DMS 273 treated with DMSO at 0.1 percent for 48 hours (cell line): Measurements from ENCODE around the gene PLCE1.
A peak's percentile ranks its signal among the peaks of the same experiment; 100 is the strongest.

Experiments
- DNase-seq: peaks from one replicate; lab custom pipeline; 2025; lab: John Stamatoyannopoulos, UW

PLCE1 gene

DNA sequence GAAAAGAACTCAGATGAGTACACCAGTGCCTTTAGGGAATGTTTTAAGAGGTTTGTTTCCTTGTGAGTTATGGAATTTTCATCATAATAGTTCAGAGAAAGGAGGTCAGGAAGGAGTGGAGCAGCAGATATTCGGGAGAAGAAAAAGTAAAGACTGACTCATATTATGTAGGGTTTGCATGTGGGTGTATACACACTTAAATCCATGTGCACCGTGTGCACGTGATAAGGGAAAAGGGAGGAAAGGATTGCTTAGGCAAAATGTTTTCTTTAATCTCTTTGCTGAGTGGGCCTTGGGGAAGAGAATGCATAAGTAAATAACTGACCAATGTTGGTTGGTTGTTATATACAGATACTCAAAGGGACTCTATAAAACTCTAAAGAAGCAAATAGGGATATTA is 30.2 kb downstream of the PLCE1 start:
- DNase-seq: no peak

GRCh38 chr10:94024407-94024806 is 30.7 kb downstream of the PLCE1 start:
- no peak for DNase-seq

DNA sequence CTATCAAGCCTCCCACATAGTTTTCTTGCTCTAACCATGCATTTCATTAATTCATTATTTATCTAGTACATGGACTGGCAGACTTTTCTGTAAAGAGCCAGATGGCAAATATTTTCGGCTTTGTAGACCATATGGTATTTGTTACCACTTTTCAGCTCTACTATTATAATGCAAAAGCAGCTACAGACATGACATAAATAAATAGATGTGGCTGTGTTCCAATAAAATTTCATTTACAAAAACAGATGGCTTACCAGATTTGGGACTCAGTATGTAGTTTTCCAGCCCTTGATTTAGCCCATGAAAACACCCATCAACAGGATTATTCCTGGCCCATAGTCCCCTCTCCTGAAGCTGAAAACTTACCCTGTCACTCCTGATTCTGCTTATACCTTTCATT is 32.1 kb downstream of the PLCE1 start:
- peak; percentile 91 for DNase-seq

GRCh38 chr10:94027197-94027596 is 33.5 kb downstream of the PLCE1 start:
- DNase-seq: no peak

DNA sequence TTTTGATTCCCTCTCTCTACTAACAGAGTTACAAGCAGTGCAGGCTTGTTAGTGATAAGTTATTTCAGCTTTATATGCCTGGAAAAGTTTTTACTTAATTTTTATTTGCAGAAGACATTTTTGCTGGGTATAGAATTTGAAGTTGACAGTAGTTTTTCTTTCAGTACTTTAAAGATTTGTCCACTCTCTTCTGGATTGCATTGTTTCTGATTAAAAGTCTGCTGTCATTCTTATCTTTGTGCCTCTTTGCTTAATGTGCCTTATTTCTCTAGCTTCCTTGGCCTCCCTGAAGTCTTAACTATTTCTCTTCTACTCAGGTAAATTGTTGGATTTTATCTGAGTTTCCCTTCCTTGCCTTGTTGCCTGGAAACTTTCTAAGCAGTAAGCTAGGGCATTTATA is 36.2 kb downstream of the PLCE1 start:
- no peak for DNase-seq

DNA sequence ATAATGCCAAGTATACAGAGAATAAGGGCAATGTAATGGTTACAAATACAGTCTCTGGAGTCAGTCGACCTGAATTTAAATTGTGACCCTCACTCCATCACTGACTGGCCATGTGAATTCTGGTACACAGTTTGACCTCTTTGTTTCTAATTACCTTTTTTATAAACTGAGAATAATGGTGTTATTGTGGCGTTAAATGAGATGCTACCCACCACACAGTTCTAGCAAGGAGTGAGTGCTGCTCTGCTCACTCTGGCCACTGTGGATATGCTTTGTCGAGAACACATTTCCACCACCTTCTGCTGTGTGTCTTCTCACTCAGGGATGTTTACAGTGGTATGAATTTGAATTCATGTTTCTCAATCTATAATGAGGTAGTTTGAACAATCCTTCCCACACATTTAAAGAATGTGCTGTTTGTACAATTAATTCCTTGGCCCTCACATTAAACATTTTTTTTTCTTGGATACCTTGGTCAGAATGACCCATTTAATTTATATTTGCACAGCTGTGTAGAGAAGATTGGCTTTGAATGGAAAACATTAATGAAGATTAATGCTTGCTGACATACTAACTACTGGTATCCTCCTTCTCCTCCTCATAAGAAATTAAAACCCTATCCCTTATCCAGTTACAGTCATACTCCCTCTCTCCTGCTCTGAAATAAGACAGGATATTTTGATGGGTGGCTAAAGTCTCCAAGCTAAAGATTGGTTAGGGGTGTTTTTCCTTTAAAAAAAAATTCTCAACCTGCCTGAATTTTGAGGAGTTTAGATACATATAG is 42.4 kb downstream of the PLCE1 start:
- DNase-seq: no peak

GRCh38 chr10:94036766-94037033 is 43.0 kb downstream of the PLCE1 start:
- no peak for DNase-seq

DNA sequence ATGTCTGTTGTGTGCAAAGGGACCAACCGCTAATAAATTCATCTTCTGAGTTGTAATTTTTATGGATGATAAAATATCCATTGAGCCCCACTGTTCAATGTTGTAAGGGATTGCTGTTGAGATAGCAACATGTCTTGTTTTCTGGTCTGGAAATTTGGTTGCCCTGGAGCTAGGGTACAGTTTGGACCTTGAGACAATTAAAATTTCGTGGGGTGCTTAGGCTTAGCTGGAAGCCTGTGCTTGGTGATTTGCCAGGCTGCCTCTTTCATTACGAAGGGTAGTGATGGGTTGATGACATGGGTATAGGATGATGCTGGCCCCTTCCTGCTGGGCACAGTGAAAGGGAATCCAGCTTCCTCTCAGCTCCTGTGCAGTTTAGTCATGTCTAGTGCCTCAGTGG is 43.6 kb downstream of the PLCE1 start:
- DNase-seq: no peak

DNA sequence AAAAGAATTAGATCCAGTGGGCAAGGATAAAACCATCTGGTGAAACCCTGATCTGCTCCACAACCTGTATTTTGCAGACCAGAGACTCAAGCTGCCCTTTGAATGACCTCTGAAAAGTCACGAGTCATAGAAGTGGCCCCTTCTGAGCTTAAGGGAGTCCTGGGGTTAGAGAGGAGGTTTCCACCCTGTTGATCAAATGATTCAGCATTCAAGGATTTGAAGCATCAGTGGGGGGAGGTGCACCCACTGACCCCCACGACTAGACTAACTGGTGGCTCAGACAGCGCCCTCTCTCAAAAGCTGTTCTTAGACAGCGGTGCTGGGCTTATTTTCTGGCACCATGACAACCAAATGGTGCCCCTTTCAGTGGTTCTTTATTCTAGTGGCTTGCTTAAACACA is 44.3 kb downstream of the PLCE1 start:
- no peak for DNase-seq

- no peak for DNase-seq
Observed at GRCh38 chr10:94041206-94041605, 47.5 kb downstream of the PLCE1 start.

DNA sequence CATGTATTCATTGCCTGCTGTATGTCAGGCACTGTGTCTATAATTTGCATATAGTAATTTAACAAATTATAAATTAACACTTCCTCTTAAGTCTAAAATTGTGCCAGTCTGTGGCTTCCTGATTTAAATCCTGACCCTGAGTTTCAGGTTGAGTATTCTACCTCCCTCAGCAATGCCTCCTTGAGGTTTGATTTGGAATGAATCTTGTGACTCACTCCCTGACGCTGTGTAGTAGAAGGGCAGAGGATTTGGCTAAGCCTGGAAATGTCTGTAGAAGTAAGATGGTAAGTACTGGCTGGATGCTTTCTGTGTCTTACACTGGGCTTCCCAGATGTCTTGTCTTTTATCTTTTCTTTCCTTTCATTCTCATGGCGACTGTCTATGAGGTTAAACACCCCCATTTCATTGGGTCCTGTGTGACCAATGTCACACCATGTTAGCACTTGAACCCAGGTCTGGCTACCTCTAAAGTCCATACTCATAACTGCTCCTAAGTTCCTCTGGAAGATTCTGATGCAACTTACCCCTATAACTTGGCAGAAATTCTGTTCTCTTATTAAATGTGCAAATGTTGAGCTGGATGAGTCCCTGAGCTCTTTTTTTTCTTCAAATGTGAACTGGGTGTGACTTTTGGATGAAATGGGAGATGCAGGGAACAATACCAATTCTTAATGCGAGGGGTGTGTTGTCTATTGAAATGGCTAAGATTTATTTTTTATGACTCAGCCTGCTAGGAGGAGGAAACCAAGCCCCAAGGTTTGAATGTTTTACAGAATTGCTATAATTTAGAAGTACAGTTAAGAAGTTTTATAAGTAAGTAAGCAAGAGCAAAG is 48.5 kb downstream of the PLCE1 start:
- no peak for DNase-seq

GRCh38 chr10:94042834-94043175 is 49.1 kb downstream of the PLCE1 start:
- no peak for DNase-seq
